Nephron progenitor cell (in vitro differentiated cells): ENCODE measurements around the gene MPIG6B.

ENCODE experiments used
- DNase-seq: peaks from one replicate; pipeline ENCODE4 v3.0.0; 2021
- H3K27ac Mint-ChIP-seq: 2 replicates; pipeline ENCODE4 v1.8.0; 2021; ENCODE audit warnings: mild to moderate bottlenecking, moderate library complexity, mixed read lengths
- H3K27me3 Mint-ChIP-seq: 2 replicates; pipeline ENCODE4 v1.8.0; 2021; ENCODE audit warnings: mild to moderate bottlenecking, low read depth, mixed read lengths; ENCODE audit not compliant: poor library complexity
- H3K36me3 Mint-ChIP-seq: 2 replicates; pipeline ENCODE4 v1.8.0; 2021; ENCODE audit warnings: low read depth, mixed read lengths
- H3K4me1 Mint-ChIP-seq: 2 replicates; pipeline ENCODE4 v1.8.0; 2021; ENCODE audit warnings: mixed read lengths
- H3K4me3 Mint-ChIP-seq: 2 replicates; pipeline ENCODE4 v1.8.0; 2021; ENCODE audit warnings: mild to moderate bottlenecking, moderate library complexity, mixed read lengths
- H3K9me3 Mint-ChIP-seq: 2 replicates; pipeline ENCODE4 v1.8.0; 2021; ENCODE audit warnings: mild to moderate bottlenecking, moderate library complexity, mixed read lengths
- TF ChIP-seq, protein P1 (sequence below): fragments of 200-600 bp; sonication (generic); IDR thresholded peaks from 2 replicates; pipeline ENCODE4 v1.5.0; 2021; ENCODE audit warnings: antibody characterized with exemption

The MPIG6B gene

DNA sequence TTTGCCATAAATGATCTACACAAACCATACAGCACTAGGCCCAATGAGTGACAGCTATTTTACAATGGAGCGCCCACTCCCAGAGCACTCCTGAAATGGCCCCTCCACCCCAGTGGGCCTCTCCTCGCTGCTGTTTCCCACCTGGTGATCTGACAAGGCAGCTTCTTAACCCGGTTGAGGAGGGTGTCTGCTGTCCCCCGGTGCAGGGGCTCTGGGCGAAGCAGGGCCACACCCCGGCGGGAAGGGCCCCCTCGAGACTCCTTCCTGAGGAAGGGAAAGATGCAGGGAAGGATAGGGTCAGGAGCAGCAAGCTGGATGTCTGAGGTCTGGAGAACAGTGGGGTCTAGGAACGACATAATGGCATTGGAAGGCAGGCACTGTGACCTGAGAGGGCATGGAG is 30.3 kb upstream of the MPIG6B start:
- TF ChIP-seq, protein P1, sequence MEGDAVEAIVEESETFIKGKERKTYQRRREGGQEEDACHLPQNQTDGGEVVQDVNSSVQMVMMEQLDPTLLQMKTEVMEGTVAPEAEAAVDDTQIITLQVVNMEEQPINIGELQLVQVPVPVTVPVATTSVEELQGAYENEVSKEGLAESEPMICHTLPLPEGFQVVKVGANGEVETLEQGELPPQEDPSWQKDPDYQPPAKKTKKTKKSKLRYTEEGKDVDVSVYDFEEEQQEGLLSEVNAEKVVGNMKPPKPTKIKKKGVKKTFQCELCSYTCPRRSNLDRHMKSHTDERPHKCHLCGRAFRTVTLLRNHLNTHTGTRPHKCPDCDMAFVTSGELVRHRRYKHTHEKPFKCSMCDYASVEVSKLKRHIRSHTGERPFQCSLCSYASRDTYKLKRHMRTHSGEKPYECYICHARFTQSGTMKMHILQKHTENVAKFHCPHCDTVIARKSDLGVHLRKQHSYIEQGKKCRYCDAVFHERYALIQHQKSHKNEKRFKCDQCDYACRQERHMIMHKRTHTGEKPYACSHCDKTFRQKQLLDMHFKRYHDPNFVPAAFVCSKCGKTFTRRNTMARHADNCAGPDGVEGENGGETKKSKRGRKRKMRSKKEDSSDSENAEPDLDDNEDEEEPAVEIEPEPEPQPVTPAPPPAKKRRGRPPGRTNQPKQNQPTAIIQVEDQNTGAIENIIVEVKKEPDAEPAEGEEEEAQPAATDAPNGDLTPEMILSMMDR: no peak
- no peak for DNase-seq
- Mint-ChIP-seq H3K36me3 (peaks cover 58% of the 10 kb centered on the region), H3K27me3 (no peaks in the 10 kb centered on the region), H3K9me3 (no peaks in the 10 kb centered on the region), H3K4me1 (peaks cover 21% of the 10 kb centered on the region), H3K4me3 (no peak overlapping the region), H3K27ac (peak overlapping the region; percentile 19)

DNA sequence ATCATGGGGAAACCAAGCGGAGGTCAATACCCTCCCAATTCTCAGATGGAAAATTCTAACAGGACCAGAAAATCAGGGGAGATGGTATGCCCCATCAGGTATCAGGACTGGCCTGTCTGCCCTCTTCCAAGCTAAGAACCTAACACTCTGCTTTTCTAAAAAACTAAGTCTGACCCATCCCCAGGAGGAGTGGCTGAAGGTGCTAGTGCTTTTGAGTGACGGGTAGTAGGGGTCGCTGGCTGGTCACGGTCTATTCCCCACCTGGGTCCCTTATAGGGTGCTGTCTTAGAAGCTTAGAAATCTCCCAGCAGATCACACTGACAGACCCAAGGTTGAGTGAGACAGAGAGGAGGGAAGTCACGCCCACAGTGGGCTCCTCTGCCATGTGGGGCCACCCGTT is 29.6 kb upstream of the MPIG6B start:
- no peaks in the 10 kb centered on the region for H3K9me3 Mint-ChIP-seq
- peaks cover 25% of the 10 kb centered on the region for H3K4me1 Mint-ChIP-seq
- H3K4me3 Mint-ChIP-seq: no peak overlapping the region
- peaks cover 60% of the 10 kb centered on the region for H3K36me3 Mint-ChIP-seq
- no peak for DNase-seq
- TF ChIP-seq, protein P1: no peak
- no peaks in the 10 kb centered on the region for H3K27me3 Mint-ChIP-seq
- no peak overlapping the region for H3K27ac Mint-ChIP-seq

DNA sequence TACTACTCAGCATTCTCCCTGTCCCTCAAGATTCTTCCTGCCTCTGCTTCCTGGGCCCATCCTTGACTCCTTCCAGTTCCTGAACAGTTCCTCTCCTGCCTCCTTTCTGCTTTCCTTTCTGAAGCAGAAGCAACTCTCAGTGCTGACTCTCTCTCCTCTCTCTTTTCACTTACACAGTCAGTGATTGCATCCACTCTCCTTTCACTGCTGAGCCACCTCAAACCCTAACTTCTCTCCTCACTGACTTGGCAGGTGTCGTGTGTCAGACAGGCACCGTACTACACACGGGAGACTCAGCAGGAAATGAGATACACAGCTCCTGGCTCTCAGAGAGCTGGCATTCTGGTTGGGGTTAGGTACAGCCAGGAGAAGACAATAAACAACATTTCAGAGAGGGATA is 25.6 kb upstream of the MPIG6B start:
- peaks cover 2% of the 10 kb centered on the region for H3K27me3 Mint-ChIP-seq

DNA sequence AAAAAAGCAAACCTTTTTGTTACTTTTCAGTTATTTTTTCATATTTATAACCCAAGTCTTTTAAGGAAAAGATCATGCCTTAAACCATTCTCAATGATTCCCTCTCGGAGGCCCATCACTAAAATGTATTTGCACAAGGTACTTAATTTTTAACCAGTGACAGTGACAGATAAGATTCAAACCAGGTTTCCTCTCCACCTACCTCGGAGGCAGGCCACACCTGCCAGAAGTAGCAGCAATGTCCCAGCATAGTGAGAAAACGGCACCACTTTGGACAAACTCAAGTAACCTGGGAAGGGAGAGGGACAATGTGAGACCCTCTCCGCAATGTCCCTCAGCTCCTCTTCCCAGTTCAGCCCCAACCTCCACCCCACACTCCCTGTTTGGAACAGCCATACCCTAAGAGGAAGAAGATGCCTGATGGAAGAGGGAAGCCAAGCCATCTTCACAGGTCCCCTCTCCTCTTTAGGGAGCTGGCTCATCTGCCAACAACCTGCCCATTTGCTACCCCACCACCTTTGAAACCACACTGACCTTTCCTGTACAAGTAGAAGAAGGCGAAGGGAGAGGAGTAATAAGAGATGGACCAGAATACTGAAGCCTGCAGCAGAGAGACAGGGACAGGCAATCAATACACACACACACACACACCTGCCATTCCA is 22.3 kb upstream of the MPIG6B start:
- no peak for DNase-seq
- no peaks in the 10 kb centered on the region for H3K9me3 Mint-ChIP-seq
- TF ChIP-seq, protein P1: no peak
- peak overlapping the region; percentile 14 for H3K27ac Mint-ChIP-seq
- peak overlapping the region; percentile 66 for H3K4me3 Mint-ChIP-seq
- peaks cover 37% of the 10 kb centered on the region for H3K4me1 Mint-ChIP-seq
- peaks cover 31% of the 10 kb centered on the region for H3K36me3 Mint-ChIP-seq
- peaks cover 2% of the 10 kb centered on the region for H3K27me3 Mint-ChIP-seq

More for the DNA sequence above, 25.6 kb upstream of the MPIG6B start:
- no peak overlapping the region for H3K4me3 Mint-ChIP-seq
- H3K36me3 Mint-ChIP-seq: peaks cover 50% of the 10 kb centered on the region
- TF ChIP-seq, protein P1: no peak
- no peak for DNase-seq
- H3K9me3 Mint-ChIP-seq: no peaks in the 10 kb centered on the region
- peak overlapping the region; percentile 57 for H3K27ac Mint-ChIP-seq
- H3K4me1 Mint-ChIP-seq: peaks cover 31% of the 10 kb centered on the region

DNA sequence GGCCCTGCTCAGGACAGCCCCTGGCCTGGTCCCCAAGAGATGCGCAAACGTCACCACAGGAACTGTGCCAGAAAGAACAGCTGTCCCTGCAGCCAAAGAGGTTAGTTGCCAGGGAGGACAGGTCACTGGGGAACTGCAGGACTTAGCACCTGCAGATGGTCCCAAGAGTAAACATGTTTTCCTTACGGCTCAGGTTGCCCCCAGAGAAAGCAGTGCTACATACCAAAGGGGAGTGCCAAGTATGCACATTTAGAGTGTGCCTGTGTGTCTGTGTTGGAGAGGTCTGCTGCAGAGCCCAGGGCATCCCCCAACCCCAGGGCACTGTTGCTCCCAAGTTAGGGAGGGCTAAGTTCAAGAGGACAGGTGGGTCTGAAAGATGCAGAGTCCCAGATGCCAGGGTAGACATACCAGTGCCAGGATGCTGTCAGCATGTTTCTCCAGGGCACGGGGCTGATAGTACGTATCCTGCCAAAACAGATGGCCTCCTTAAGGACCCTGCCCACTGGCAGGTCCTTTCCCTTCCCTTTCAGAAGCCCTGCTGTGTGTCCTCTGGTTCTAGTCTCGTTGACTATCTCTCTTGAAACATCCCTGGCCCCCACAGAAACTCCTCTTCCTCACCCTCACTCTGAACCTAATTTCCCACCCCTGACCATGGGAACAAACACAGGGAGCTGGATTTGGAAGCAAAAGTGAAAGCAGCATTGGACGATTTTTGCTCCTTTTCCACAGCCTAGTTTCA is 21.3 kb upstream of the MPIG6B start:
- no peak for DNase-seq
- no peaks in the 10 kb centered on the region for H3K9me3 Mint-ChIP-seq
- H3K27ac Mint-ChIP-seq: peak overlapping the region; percentile 96
- H3K27me3 Mint-ChIP-seq: peaks cover 7% of the 10 kb centered on the region
- peak overlapping the region; percentile 96 for H3K4me3 Mint-ChIP-seq
- H3K36me3 Mint-ChIP-seq: peaks cover 24% of the 10 kb centered on the region
- peaks cover 39% of the 10 kb centered on the region for H3K4me1 Mint-ChIP-seq
- TF ChIP-seq, protein P1: no peak

DNA sequence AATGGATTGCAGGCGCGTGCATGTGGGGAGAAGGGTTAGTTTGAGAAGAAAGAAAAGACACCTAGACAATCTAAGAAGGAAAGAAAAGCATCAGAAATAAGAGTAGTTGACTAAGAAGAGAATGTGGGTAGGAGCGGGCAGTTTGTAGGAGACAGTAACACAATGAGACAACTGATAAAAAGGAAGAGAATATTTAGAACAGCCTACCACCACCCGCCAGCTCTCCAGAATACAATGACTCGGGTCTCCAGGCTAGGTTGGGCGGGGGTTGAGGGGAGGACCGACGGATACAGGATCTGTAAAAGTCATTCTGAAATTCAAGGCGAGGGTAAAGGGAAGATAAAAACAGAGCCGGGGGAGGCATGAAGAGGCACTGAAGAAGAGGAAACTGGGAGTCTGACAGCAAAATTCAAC is 20.8 kb upstream of the MPIG6B start:
- Mint-ChIP-seq H3K9me3 (no peaks in the 10 kb centered on the region), H3K4me1 (peaks cover 40% of the 10 kb centered on the region), H3K27ac (peak overlapping the region; percentile 96), H3K4me3 (peak overlapping the region; percentile 96), H3K36me3 (peaks cover 18% of the 10 kb centered on the region), H3K27me3 (peaks cover 7% of the 10 kb centered on the region)
- no peak for DNase-seq
- TF ChIP-seq, protein P1: no peak
